ENCODE results near the gene CFAP99.

The CFAP99 gene

GRCh38 chr4:2432991-2433530 is 14.3 kb downstream of the CFAP99 start:
- H3K27me3 Mint-ChIP-seq (ENCODE audit: low read depth), result peaks cover 21% of the 10 kb centered on the region
- TF ChIP-seq CTCF (IDR thresholded peaks at IDR 0.05; ENCODE audit: unreplicated experiment in 3 of 3), result no peak
- H3K4me3 Mint-ChIP-seq, result no peak overlapping the region

GRCh38 chr4:2433609-2434350 is 15.0 kb downstream of the CFAP99 start:
- no peaks in the 10 kb centered on the region for H3K36me3 Mint-ChIP-seq (ENCODE audit: low read depth)
- H3K9me3 Mint-ChIP-seq, result no peaks in the 10 kb centered on the region
- no peak for TF ChIP-seq CTCF (IDR thresholded peaks at IDR 0.05; ENCODE audit: unreplicated experiment in 3 of 3)
- H3K4me3 Mint-ChIP-seq, result no peak overlapping the region
- H3K4me1 Mint-ChIP-seq, result peaks cover 7% of the 10 kb centered on the region
- no peak overlapping the region for H3K27ac Mint-ChIP-seq
- H3K27me3 Mint-ChIP-seq (ENCODE audit: low read depth), result peaks cover 17% of the 10 kb centered on the region

More at GRCh38 chr4:2432991-2433530, 14.3 kb downstream of the CFAP99 start:
- Mint-ChIP-seq H3K27ac (no peak overlapping the region), H3K9me3 (no peaks in the 10 kb centered on the region), H3K36me3 (ENCODE audit: low read depth) (no peaks in the 10 kb centered on the region), H3K4me1 (peaks cover 7% of the 10 kb centered on the region)

GRCh38 chr4:2434420-2434819 is 15.7 kb downstream of the CFAP99 start:
- no peak overlapping the region for H3K4me3 Mint-ChIP-seq

GRCh38 chr4:2436301-2436700 is 17.5 kb downstream of the CFAP99 start:
- no peak for TF ChIP-seq CTCF (IDR thresholded peaks at IDR 0.05; ENCODE audit: unreplicated experiment in 3 of 3)
- Mint-ChIP-seq H3K27ac (no peak overlapping the region), H3K36me3 (ENCODE audit: low read depth) (no peaks in the 10 kb centered on the region), H3K4me1 (peaks cover 7% of the 10 kb centered on the region), H3K9me3 (no peaks in the 10 kb centered on the region), H3K4me3 (no peak overlapping the region), H3K27me3 (ENCODE audit: low read depth) (peaks cover 17% of the 10 kb centered on the region)

More at GRCh38 chr4:2434420-2434819, 15.7 kb downstream of the CFAP99 start:
- H3K9me3 Mint-ChIP-seq, result no peaks in the 10 kb centered on the region
- H3K27me3 Mint-ChIP-seq (ENCODE audit: low read depth), result peaks cover 17% of the 10 kb centered on the region
- TF ChIP-seq CTCF (IDR thresholded peaks at IDR 0.05; ENCODE audit: unreplicated experiment in 3 of 3), result no peak
- H3K36me3 Mint-ChIP-seq (ENCODE audit: low read depth), result no peaks in the 10 kb centered on the region
- H3K4me1 Mint-ChIP-seq, result peaks cover 7% of the 10 kb centered on the region
- no peak overlapping the region for H3K27ac Mint-ChIP-seq

- H3K4me1 Mint-ChIP-seq, result peaks cover 7% of the 10 kb centered on the region
- H3K36me3 Mint-ChIP-seq (ENCODE audit: low read depth), result no peaks in the 10 kb centered on the region
- no peak for TF ChIP-seq CTCF (IDR thresholded peaks at IDR 0.05; ENCODE audit: unreplicated experiment in 3 of 3)
- peaks cover 15% of the 10 kb centered on the region for H3K27me3 Mint-ChIP-seq (ENCODE audit: low read depth)
- H3K9me3 Mint-ChIP-seq, result no peaks in the 10 kb centered on the region
- H3K4me3 Mint-ChIP-seq, result no peak overlapping the region
- no peak overlapping the region for H3K27ac Mint-ChIP-seq
Measured at GRCh38 chr4:2436761-2437474, 18.2 kb downstream of the CFAP99 start.

Measured in nephron (organoid).